Panc1 (cell line): ENCODE results near the gene RASGRP3. TPM values are rescaled to one million over a fixed set of nuclear protein-coding genes. Genes with fewer than 3 reads are reported as not detected.

Experiments used
- ATAC-seq: fragments of 200-7000 bp; cut with Tn5 transposase; 2 replicates; pipeline ENCODE4 v1.9.1; 2020; ENCODE audit warnings: mild to moderate bottlenecking, moderate library complexity
- BruUV-seq: library from RNA; stranded (reverse); fragments of 400-500 nt; replicated peaks from 2 replicates; lab custom pipeline; 2021; lab: Mats Ljungman, UMichigan
- CTCF ChIA-PET: fragments of 300-600 bp; sonication (Branson Sonifier 250); formaldehyde crosslinking; loops from one replicate; lab custom pipeline; 2022; ENCODE audit warnings: antibody characterized with exemption; lab: Charles Lee
- POLR2A ChIA-PET: fragments of 300-600 bp; sonication (Branson Sonifier 250); formaldehyde crosslinking; loops from one replicate; lab custom pipeline; 2022; ENCODE audit warnings: antibody characterized with exemption; lab: Charles Lee
- DNase-seq: peaks from one replicate; pipeline ENCODE4 v3.0.0-alpha.2; 2010; ENCODE audit warnings: low read depth, low spot score
- H3K27ac ChIP-seq: 2 replicates; pipeline ENCODE4 v1.5.1; 2011; ENCODE audit warnings: mild to moderate bottlenecking, low read length, inconsistent platforms
- H3K27me3 ChIP-seq: fragments of 200-500 bp; sonication (Bioruptor generic); 2 replicates; pipeline ENCODE4 v1.6.0; 2014; ENCODE audit warnings: low read length, inconsistent platforms; ENCODE audit not compliant: control insufficient read depth, insufficient read depth
- H3K36me3 ChIP-seq: fragments of 200-500 bp; sonication (Bioruptor generic); 2 replicates; pipeline ENCODE4 v1.5.1; 2014; ENCODE audit warnings: inconsistent platforms, mild to moderate bottlenecking, low read length, moderate library complexity; ENCODE audit not compliant: control insufficient read depth, insufficient read depth
- H3K4me1 ChIP-seq: 2 replicates; pipeline ENCODE4 v1.5.1; 2011; ENCODE audit warnings: inconsistent platforms, mild to moderate bottlenecking, low read length, moderate library complexity; ENCODE audit not compliant: control insufficient read depth, insufficient read depth
- H3K4me3 ChIP-seq, 2 experiments: 2 replicates each; pipeline ENCODE4 v1.5.1; 2011 to 2012; ENCODE audit warnings: low read depth in 2 of 2, low read length in 2 of 2, mild to moderate bottlenecking in 2 of 2, inconsistent platforms in 1 of 2, moderate library complexity in 1 of 2
- H3K9me3 ChIP-seq: fragments of 200-500 bp; sonication (Bioruptor generic); 2 replicates; pipeline ENCODE4 v1.5.1; 2014; ENCODE audit warnings: low read depth, mild to moderate bottlenecking, inconsistent platforms, low read length, moderate library complexity; ENCODE audit not compliant: control insufficient read depth, insufficient read depth
- POLR2AphosphoS5 ChIP-seq: IDR thresholded peaks from 2 replicates; pipeline ENCODE4 v1.6.1; 2012; ENCODE audit warnings: mild to moderate bottlenecking, low read depth, low read length, moderate library complexity
- SIN3A ChIP-seq: IDR thresholded peaks from 2 replicates; pipeline ENCODE4 v1.6.1; 2012; ENCODE audit warnings: low read depth, mild to moderate bottlenecking, low read length, moderate library complexity, borderline replicate concordance; ENCODE audit not compliant: insufficient read depth
- TCF7L2 ChIP-seq: IDR thresholded peaks from 2 replicates; pipeline ENCODE4 v1.6.1; 2011; ENCODE audit warnings: mild to moderate bottlenecking, low read depth, low read length, inconsistent platforms
- in situ Hi-C: cut with HindIII; loops from 2 replicates; pipeline ENCODE4 v1.10.0; 2016; ENCODE audit warnings: low sequenced_read_pairs, low pct_unique_long_range_greater_than_20kb
- intact Hi-C: fragments of 100-400 bp; cut with micrococcal nuclease; formaldehyde crosslinking; loops from one replicate; pipeline ENCODE4 v1.10.0; 2022; ENCODE audit not compliant: unreplicated experiment
- total RNA-seq: library from RNA; stranded (reverse); gene quantifications from one replicate; pipeline ENCODE4 v1.2.1, GENCODE V29; 2021; ENCODE audit not compliant: unreplicated experiment
- TF ChIP-seq, protein P1 (sequence below), 2 experiments: IDR thresholded peaks; 2 replicates each; pipeline ENCODE4 v1.6.1; 2011 to 2012; ENCODE audit warnings: low read depth in 2 of 2, control low read depth in 1 of 2, low read length in 1 of 2, mild to moderate bottlenecking in 1 of 2, moderate library complexity in 1 of 2; ENCODE audit not compliant: insufficient read depth in 1 of 2
- TF ChIP-seq, protein P2 (sequence below): fragments of 450-650 bp; IDR thresholded peaks from 2 replicates; pipeline ENCODE4 v1.5.1; 2017; ENCODE audit warnings: mild to moderate bottlenecking

Gene RASGRP3
- total RNA-seq, 1 experiment from 2014 or later, result 2.6 TPM

DNA sequence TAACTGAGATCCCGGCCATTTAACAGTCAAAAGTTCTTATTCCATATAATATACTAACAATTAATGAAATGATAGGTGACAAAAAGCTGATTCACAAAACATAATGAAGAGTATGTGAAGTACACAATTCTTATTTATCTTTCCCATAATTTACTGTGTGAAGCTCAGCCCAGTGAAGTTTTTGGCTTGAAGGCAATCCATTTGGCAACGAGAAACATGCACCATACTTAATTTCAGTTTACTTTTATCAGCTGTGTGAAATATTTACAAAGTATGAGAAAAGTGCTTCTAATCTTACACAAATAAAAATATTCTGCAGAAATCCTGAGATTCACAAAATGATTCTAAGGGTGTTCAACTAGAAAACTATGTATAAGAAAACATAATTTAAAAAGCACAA is 110.3 kb downstream of the RASGRP3 start:
- Histone ChIP-seq H3K27me3 (no peaks in the 10 kb centered on the region), H3K4me3 (no peak overlapping the region), H3K4me1 (no peaks in the 10 kb centered on the region), H3K36me3 (peaks cover 47% of the 10 kb centered on the region), H3K9me3 (no peaks in the 10 kb centered on the region), H3K27ac (no peak overlapping the region)
- ChIA-PET CTCF (no interaction called here), POLR2A (no interaction called here)
- intact Hi-C loops, result no loop called here
- DNase-seq, result no peak
- in situ Hi-C loops, result no loop called here
- BruUV-seq, result no TSS peak
- TF ChIP-seq SIN3A (no peak), POLR2AphosphoS5 (no peak), TCF7L2 (no peak)
- TF ChIP-seq, protein P1, sequence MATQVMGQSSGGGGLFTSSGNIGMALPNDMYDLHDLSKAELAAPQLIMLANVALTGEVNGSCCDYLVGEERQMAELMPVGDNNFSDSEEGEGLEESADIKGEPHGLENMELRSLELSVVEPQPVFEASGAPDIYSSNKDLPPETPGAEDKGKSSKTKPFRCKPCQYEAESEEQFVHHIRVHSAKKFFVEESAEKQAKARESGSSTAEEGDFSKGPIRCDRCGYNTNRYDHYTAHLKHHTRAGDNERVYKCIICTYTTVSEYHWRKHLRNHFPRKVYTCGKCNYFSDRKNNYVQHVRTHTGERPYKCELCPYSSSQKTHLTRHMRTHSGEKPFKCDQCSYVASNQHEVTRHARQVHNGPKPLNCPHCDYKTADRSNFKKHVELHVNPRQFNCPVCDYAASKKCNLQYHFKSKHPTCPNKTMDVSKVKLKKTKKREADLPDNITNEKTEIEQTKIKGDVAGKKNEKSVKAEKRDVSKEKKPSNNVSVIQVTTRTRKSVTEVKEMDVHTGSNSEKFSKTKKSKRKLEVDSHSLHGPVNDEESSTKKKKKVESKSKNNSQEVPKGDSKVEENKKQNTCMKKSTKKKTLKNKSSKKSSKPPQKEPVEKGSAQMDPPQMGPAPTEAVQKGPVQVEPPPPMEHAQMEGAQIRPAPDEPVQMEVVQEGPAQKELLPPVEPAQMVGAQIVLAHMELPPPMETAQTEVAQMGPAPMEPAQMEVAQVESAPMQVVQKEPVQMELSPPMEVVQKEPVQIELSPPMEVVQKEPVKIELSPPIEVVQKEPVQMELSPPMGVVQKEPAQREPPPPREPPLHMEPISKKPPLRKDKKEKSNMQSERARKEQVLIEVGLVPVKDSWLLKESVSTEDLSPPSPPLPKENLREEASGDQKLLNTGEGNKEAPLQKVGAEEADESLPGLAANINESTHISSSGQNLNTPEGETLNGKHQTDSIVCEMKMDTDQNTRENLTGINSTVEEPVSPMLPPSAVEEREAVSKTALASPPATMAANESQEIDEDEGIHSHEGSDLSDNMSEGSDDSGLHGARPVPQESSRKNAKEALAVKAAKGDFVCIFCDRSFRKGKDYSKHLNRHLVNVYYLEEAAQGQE (IDR thresholded peaks at IDR 0.05; ENCODE audit: insufficient read depth in 1 of 2, low read depth in 2 of 2, low read length in 1 of 2), result no peak
- TF ChIP-seq, protein P2, sequence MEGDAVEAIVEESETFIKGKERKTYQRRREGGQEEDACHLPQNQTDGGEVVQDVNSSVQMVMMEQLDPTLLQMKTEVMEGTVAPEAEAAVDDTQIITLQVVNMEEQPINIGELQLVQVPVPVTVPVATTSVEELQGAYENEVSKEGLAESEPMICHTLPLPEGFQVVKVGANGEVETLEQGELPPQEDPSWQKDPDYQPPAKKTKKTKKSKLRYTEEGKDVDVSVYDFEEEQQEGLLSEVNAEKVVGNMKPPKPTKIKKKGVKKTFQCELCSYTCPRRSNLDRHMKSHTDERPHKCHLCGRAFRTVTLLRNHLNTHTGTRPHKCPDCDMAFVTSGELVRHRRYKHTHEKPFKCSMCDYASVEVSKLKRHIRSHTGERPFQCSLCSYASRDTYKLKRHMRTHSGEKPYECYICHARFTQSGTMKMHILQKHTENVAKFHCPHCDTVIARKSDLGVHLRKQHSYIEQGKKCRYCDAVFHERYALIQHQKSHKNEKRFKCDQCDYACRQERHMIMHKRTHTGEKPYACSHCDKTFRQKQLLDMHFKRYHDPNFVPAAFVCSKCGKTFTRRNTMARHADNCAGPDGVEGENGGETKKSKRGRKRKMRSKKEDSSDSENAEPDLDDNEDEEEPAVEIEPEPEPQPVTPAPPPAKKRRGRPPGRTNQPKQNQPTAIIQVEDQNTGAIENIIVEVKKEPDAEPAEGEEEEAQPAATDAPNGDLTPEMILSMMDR, result no peak
- ATAC-seq, result no peak

DNA sequence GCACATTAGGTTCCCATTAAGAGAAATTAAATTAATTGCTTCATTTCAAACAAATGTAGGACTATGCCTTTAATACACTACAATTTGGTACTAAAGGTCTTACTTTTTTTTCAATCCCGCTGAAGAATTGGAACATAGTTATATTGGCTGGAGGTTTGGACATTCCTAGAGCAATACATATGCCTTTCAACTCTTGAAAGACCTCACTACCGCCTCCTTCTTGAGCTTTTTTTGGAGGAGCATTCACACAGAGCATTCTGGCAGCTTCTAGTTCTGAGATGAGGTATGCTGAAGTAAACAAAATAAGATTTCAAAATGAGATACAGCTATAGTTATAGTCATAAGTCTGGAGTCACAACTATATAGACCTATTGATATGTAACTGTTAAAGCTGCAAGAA is 111.8 kb downstream of the RASGRP3 start:
- in situ Hi-C loops, result no loop called here
- intact Hi-C loops, result no loop called here
- peaks cover 48% of the 10 kb centered on the region for H3K36me3 ChIP-seq
- H3K4me3 ChIP-seq, result no peak overlapping the region
- no peak for DNase-seq
- no peaks in the 10 kb centered on the region for H3K27me3 ChIP-seq
- TF ChIP-seq TCF7L2 (no peak), POLR2AphosphoS5 (no peak), SIN3A (no peak)
- TF ChIP-seq, protein P1 (IDR thresholded peaks at IDR 0.05; ENCODE audit: insufficient read depth in 1 of 2, low read depth in 2 of 2, low read length in 1 of 2), result no peak
- TF ChIP-seq, protein P2, result no peak
- no peak for ATAC-seq
- no peaks in the 10 kb centered on the region for H3K9me3 ChIP-seq
- H3K4me1 ChIP-seq, result no peaks in the 10 kb centered on the region
- BruUV-seq, result no TSS peak
- ChIA-PET POLR2A (no interaction called here), CTCF (no interaction called here)
- no peak overlapping the region for H3K27ac ChIP-seq
